ENCODE measurements around the gene TEAD1. TPM values are rescaled to one million over a fixed set of nuclear protein-coding genes. Genes with fewer than 3 reads are reported as not detected.

TEAD1 gene
- total RNA-seq, 4 donors from 2014 or later: 46.1 to 175 (median 126) TPM

DNA sequence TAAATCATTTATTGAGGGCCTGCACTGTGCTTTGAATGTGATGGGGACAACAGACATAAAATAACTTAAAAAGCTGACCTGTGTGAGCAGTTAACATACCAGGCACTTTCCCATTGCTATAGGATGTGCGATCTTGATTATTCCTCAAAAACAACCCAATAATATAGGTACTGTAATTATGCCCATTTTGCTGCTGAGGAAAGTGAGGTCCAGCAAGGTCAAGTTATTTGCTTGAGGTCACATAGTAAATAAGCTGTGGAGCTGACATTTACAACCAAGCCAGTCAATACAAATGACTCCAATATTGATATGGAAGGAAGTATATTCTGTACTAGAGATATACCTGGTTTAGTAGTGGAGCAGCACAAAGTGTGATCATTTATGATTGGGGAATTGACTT is 96.2 kb downstream of the TEAD1 start:
- no peaks in the 10 kb centered on the region for H3K27me3 ChIP-seq
- TF ChIP-seq, protein P1, sequence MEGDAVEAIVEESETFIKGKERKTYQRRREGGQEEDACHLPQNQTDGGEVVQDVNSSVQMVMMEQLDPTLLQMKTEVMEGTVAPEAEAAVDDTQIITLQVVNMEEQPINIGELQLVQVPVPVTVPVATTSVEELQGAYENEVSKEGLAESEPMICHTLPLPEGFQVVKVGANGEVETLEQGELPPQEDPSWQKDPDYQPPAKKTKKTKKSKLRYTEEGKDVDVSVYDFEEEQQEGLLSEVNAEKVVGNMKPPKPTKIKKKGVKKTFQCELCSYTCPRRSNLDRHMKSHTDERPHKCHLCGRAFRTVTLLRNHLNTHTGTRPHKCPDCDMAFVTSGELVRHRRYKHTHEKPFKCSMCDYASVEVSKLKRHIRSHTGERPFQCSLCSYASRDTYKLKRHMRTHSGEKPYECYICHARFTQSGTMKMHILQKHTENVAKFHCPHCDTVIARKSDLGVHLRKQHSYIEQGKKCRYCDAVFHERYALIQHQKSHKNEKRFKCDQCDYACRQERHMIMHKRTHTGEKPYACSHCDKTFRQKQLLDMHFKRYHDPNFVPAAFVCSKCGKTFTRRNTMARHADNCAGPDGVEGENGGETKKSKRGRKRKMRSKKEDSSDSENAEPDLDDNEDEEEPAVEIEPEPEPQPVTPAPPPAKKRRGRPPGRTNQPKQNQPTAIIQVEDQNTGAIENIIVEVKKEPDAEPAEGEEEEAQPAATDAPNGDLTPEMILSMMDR (IDR thresholded peaks at IDR 0.05 in 4 of 5, conservative IDR thresholded peaks at IDR 0.05 in 1 of 5): no peak
- no peak for TF ChIP-seq POLR2A (IDR thresholded peaks at IDR 0.05)
- no peaks in the 10 kb centered on the region for H3K36me3 ChIP-seq
- H3K9me3 ChIP-seq: no peaks in the 10 kb centered on the region
- peak overlapping the region in 3 of 4 donors; percentile 78 to 87 (median 83) for H3K27ac ChIP-seq
- H3K4me1 ChIP-seq: peaks cover 75 to 99% of the 10 kb centered on the region in 2 donors
- H3K4me3 ChIP-seq: no peak overlapping the region
- DNase-seq: no peak
- no peak for ATAC-seq
- in situ Hi-C loops (cut with MboI; ENCODE audit: low sequenced_read_pairs in 4 of 4): no loop called here
- intact Hi-C loops (cut with DNase I; ENCODE audit: low total_unique reads): no loop called here

DNA sequence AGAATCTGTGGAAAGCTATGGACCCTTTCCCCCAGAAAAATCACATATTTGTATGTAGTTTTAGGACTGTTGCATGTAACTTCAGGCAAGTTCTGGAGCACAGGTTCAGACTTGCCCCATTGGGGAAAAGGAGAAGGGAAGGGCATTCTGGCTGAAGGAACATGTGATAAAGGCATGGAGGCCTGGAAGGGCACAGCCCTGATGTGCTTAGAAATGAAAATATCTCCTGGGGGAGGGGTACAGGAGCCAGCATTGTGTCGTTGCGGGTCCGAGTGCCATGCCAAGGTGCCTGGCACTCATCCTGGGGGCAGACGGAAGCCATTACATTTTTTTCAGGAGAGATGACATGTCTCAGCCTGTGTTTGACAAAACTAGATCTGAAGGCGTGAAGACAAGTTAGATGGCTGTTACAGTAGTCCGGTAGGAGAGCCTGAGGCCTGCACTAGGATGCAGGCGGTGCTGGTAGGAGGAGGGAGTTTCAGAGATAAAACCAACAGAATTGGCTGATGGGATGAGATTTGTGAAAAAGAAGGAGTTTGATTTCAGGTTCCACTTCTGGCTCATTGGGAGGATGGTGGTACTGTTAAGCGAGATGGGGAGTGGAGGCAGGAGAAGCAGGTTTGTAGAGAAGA is 96.9 kb downstream of the TEAD1 start:
- Histone ChIP-seq H3K27ac (peak overlapping the region; percentile 45 to 87 (median 80)), H3K4me3 (no peak overlapping the region), H3K27me3 (no peaks in the 10 kb centered on the region), H3K9me3 (no peaks in the 10 kb centered on the region), H3K36me3 (no peaks in the 10 kb centered on the region), H3K4me1 (peaks cover 75 to 99% of the 10 kb centered on the region in 2 donors)
- intact Hi-C loops (cut with DNase I; ENCODE audit: low total_unique reads) (no loop called here), in situ Hi-C loops (cut with MboI; ENCODE audit: low sequenced_read_pairs in 4 of 4) (no loop called here)
- DNase-seq (no peak), ATAC-seq (no peak)
- no peak for TF ChIP-seq POLR2A (IDR thresholded peaks at IDR 0.05)
- TF ChIP-seq, protein P1 (IDR thresholded peaks at IDR 0.05 in 4 of 5, conservative IDR thresholded peaks at IDR 0.05 in 1 of 5): no peak

DNA sequence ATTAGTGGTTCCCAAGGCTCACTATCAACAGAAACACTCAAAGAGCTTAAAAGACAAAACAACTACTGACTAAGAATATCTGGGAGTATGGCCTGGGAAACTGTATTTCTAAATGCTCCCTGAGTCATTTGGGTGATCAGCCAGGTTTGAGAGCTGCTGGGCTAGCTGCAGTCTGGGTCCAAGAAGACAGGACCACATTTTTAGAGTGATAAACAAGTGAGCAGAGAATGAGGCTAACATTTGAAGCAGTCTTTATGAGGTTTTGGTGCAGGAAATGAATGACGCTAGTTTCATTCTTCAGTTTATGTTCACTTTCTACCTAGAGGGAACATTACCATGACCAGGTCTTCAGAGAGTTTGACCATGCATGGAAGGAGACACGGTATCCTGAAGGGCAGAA is 97.7 kb downstream of the TEAD1 start:
- ATAC-seq: no peak
- intact Hi-C loops (cut with DNase I; ENCODE audit: low total_unique reads): no loop called here
- TF ChIP-seq, protein P1 (IDR thresholded peaks at IDR 0.05 in 4 of 5, conservative IDR thresholded peaks at IDR 0.05 in 1 of 5): no peak
- no peak for TF ChIP-seq POLR2A (IDR thresholded peaks at IDR 0.05)
- H3K36me3 ChIP-seq: no peaks in the 10 kb centered on the region
- DNase-seq: no peak
- in situ Hi-C loops (cut with MboI; ENCODE audit: low sequenced_read_pairs in 4 of 4): no loop called here
- H3K27me3 ChIP-seq: no peaks in the 10 kb centered on the region
- H3K4me3 ChIP-seq: no peak overlapping the region
- H3K27ac ChIP-seq: peak overlapping the region; percentile 45 to 87 (median 80)
- H3K9me3 ChIP-seq: no peaks in the 10 kb centered on the region
- peaks cover 75 to 99% of the 10 kb centered on the region in 2 donors for H3K4me1 ChIP-seq

DNA sequence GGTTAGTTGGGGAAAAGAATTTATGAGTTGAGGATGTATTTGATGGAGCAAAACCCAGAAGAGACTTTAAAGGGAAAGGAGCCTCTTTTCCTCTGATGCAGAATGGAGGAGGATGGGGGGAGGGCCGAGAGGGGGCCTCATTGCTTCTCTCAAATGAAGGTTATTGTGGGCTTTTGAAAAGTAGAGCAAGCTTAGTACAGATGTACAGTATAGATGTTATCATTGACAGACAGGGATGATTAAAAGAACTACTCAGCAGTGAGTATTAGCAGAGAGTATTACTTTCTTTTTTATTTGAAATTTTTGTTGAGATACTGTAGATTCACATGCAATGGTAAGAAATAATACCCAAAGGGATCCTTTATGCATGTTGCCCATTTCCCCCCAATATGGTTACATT is 98.1 kb downstream of the TEAD1 start:
- in situ Hi-C loops (cut with MboI; ENCODE audit: low sequenced_read_pairs in 4 of 4): no loop called here
- intact Hi-C loops (cut with DNase I; ENCODE audit: low total_unique reads): no loop called here
- H3K27me3 ChIP-seq: no peaks in the 10 kb centered on the region
- H3K4me3 ChIP-seq: no peak overlapping the region
- peaks cover 75 to 99% of the 10 kb centered on the region in 2 donors for H3K4me1 ChIP-seq
- H3K36me3 ChIP-seq: no peaks in the 10 kb centered on the region
- ATAC-seq (no peak), DNase-seq (no peak)
- peak overlapping the region; percentile 45 to 95 (median 80) for H3K27ac ChIP-seq
- H3K9me3 ChIP-seq: no peaks in the 10 kb centered on the region
- TF ChIP-seq, protein P1 (IDR thresholded peaks at IDR 0.05 in 4 of 5, conservative IDR thresholded peaks at IDR 0.05 in 1 of 5): no peak
- TF ChIP-seq POLR2A (IDR thresholded peaks at IDR 0.05): no peak

DNA sequence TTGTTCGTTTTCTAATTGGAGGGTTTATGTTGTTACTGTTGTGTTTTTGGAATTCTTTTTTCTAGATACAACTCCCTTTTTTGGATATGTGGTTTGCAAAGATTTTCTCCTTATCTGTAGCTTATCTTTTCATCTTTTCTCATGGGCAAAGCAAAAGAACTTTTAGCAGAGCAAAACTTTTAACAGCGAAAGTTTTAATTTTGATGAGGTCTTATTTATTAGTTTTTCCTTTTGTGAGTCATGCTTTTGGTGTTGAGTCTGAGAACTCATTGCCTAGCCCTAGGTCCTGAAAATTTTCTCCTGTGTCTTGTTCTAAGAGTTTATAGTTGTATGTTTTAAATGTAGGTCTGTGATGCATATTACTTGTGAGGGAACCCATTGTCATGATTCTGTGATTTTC is 99.4 kb downstream of the TEAD1 start:
- H3K9me3 ChIP-seq: no peaks in the 10 kb centered on the region
- peaks cover 74 to 99% of the 10 kb centered on the region in 2 donors for H3K4me1 ChIP-seq
- TF ChIP-seq, protein P1 (IDR thresholded peaks at IDR 0.05 in 4 of 5, conservative IDR thresholded peaks at IDR 0.05 in 1 of 5): no peak
- no peak for TF ChIP-seq POLR2A (IDR thresholded peaks at IDR 0.05)
- H3K27me3 ChIP-seq: no peaks in the 10 kb centered on the region
- ATAC-seq: no peak
- peak overlapping the region; percentile 20 to 95 (median 90) for H3K27ac ChIP-seq
- DNase-seq: no peak
- in situ Hi-C loops (cut with MboI; ENCODE audit: low sequenced_read_pairs in 4 of 4) (no loop called here), intact Hi-C loops (cut with DNase I; ENCODE audit: low total_unique reads) (no loop called here)
- no peaks in the 10 kb centered on the region for H3K36me3 ChIP-seq
- H3K4me3 ChIP-seq: no peak overlapping the region

All from gastrocnemius medialis (tissue), 4 donors.